Thymus (tissue), 11 donors: Measurements from ENCODE around the gene GREM2. TPM values are rescaled to one million over a fixed set of nuclear protein-coding genes. Genes with fewer than 3 reads are reported as not detected.

Experiments used
- DNase-seq, 9 donors: peaks; one replicate each; pipeline ENCODE4 v3.0.0-alpha.2; 2013; ENCODE audit warnings: low spot score in 9 of 9, low read depth in 6 of 9, missing footprints in 1 of 9
- H3K27ac ChIP-seq, 2 donors: one replicate each; pipeline ENCODE4 v1.5.1; 2013; ENCODE audit warnings: control low read depth in 1 of 2, low read depth in 1 of 2, low read length in 1 of 2, mild to moderate bottlenecking in 1 of 2, moderate library complexity in 1 of 2
- H3K27me3 ChIP-seq, 2 donors: one replicate each; pipeline ENCODE4 v1.5.1; 2013; ENCODE audit warnings: low read length in 1 of 2; ENCODE audit not compliant: control insufficient read depth in 2 of 2, insufficient read depth in 1 of 2
- H3K36me3 ChIP-seq, 2 donors: one replicate each; pipeline ENCODE4 v1.5.1; 2013; ENCODE audit warnings: low read length in 1 of 2, mild to moderate bottlenecking in 1 of 2, moderate library complexity in 1 of 2; ENCODE audit not compliant: control insufficient read depth in 2 of 2, insufficient read depth in 2 of 2
- H3K4me1 ChIP-seq, 2 donors: one replicate each; pipeline ENCODE4 v1.5.1; 2013; ENCODE audit warnings: low read length in 2 of 2; ENCODE audit not compliant: control insufficient read depth in 2 of 2, insufficient read depth in 2 of 2
- H3K4me3 ChIP-seq, 2 donors: one replicate each; pipeline ENCODE4 v1.5.1; 2013; ENCODE audit warnings: low read length in 2 of 2, control low read depth in 1 of 2, mild to moderate bottlenecking in 1 of 2
- H3K9me3 ChIP-seq, 2 donors: one replicate each; pipeline ENCODE4 v1.5.1; 2013; ENCODE audit warnings: low read length in 1 of 2, mild to moderate bottlenecking in 1 of 2; ENCODE audit not compliant: control insufficient read depth in 2 of 2, insufficient read depth in 1 of 2
- WGBS: extraction: QIAGEN DNeasy Blood & Tissue Kit; methylation state at CpG from one replicate; pipeline ENCODE4 v1.1.7; 2013; 5-methylcytosine and 5-hydroxymethylcytosine counted together
- polyA plus RNA-seq: library from polyadenylated mRNA; stranded (reverse); fragments of 200-250 nt; gene quantifications from one replicate; pipeline ENCODE4 v1.2.3, GENCODE V29; 2013
- total RNA-seq: library from RNA; stranded (reverse); fragments of 120-200 nt; gene quantifications from one replicate; pipeline ENCODE4 v1.2.4, GENCODE V29; 2013
- donor health status: healthy.

The GREM2 gene
- total and polyA plus RNA-seq, 2 donors = 0.09 TPM; not detected in 1

- no peak overlapping the region for H3K4me3 ChIP-seq
- no peaks in the 10 kb centered on the region for H3K27me3 ChIP-seq
- no peak for DNase-seq
- H3K9me3 ChIP-seq = no peaks in the 10 kb centered on the region
- no peak overlapping the region for H3K27ac ChIP-seq
- no peaks in the 10 kb centered on the region for H3K4me1 ChIP-seq
- no peaks in the 10 kb centered on the region for H3K36me3 ChIP-seq
These were observed 144.1 kb downstream of the GREM2 start for GRCh38 chr1:240467895-240468294.

DNA sequence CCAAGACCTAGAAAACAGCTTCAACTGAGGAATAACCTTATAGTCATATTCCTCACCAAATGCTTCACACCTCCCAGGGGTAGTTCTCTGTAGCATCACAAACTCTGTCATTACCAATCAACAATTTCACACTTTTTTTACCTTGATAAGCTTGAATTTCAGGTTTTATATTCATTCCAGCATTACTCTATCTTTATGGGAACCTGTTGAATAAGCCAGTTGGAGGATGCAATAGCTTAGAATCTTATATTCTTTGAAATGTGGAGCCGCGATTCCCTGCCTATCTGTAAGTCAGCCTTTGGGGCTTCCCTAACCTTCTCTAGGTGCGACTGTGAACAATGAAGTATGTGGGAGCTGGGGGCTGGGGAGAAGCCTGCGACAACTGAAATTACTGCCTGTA lies 145.4 kb downstream of the GREM2 start:
- DNase-seq = no peak
- Histone ChIP-seq H3K9me3 (no peaks in the 10 kb centered on the region), H3K4me1 (no peaks in the 10 kb centered on the region), H3K36me3 (no peaks in the 10 kb centered on the region), H3K4me3 (no peak overlapping the region), H3K27me3 (no peaks in the 10 kb centered on the region), H3K27ac (no peak overlapping the region)
- 90% methylated on average over 4 of the region's 4 CpGs for WGBS

- Histone ChIP-seq H3K27me3 (no peaks in the 10 kb centered on the region), H3K4me1 (no peaks in the 10 kb centered on the region), H3K27ac (no peak overlapping the region), H3K36me3 (no peaks in the 10 kb centered on the region), H3K9me3 (no peaks in the 10 kb centered on the region), H3K4me3 (no peak overlapping the region)
- no peak for DNase-seq
- WGBS = 35% methylated on average over 6 of the region's 6 CpGs
These were observed 146.4 kb downstream of the GREM2 start for GRCh38 chr1:240465531-240465940.

DNA sequence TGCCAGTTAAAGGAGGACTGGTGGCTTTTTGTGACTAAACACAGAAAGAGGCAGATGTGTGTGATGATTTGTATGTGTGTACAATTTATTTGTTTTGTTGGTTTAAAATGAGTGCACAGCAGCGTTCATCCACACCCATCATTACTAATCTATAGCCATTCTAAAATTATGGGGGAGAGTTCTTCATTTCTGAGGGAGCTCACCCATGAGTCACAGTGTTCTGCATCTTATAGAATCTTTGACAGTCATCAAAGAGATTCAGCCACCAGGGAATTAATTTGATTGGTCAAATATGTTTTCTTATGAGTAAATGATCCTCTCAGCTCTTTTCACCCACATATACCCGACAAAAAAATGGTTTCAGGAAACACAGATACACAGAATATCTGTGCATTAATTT lies 147.9 kb downstream of the GREM2 start:
- no peaks in the 10 kb centered on the region for H3K27me3 ChIP-seq
- no peaks in the 10 kb centered on the region for H3K9me3 ChIP-seq
- no peak overlapping the region for H3K4me3 ChIP-seq
- WGBS = 86% methylated on average over 2 of the region's 2 CpGs
- no peak for DNase-seq
- H3K27ac ChIP-seq = no peak overlapping the region
- H3K36me3 ChIP-seq = no peaks in the 10 kb centered on the region
- H3K4me1 ChIP-seq = no peaks in the 10 kb centered on the region

GRCh38 chr1:240462766-240463395 lies 149.1 kb downstream of the GREM2 start:
- whole genome bisulfite sequencing = 88% methylated on average over 7 of the region's 7 CpGs
- Histone ChIP-seq H3K27ac (no peak overlapping the region), H3K36me3 (no peaks in the 10 kb centered on the region), H3K4me1 (no peaks in the 10 kb centered on the region), H3K27me3 (no peaks in the 10 kb centered on the region), H3K4me3 (no peak overlapping the region), H3K9me3 (no peaks in the 10 kb centered on the region)
- DNase-seq = no peak

DNA sequence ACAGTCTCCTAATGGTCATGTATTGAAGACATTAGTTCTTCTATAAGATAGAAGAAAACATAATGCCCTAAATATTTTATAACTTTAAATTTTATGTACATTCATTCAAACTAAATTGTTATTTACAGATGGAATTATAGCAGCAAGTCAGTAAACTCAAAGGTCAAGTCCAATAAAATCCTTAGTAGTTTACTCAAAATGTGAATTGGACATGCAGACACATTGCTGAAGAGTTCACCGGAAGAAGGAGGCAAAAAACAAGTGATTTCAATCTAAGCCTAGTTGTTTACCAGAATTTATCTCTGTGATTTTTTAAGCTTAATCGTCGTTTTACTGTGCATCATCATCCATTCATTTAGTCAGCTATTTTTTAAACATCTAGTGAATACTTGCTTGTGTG lies 149.7 kb downstream of the GREM2 start:
- 93% methylated on average over 3 of the region's 3 CpGs for WGBS
- Histone ChIP-seq H3K36me3 (no peaks in the 10 kb centered on the region), H3K4me3 (no peak overlapping the region), H3K9me3 (no peaks in the 10 kb centered on the region), H3K27me3 (no peaks in the 10 kb centered on the region), H3K27ac (no peak overlapping the region), H3K4me1 (no peaks in the 10 kb centered on the region)
- DNase-seq = no peak

GRCh38 chr1:240457203-240457602 lies 154.8 kb downstream of the GREM2 start:
- Histone ChIP-seq H3K4me1 (no peaks in the 10 kb centered on the region), H3K9me3 (no peaks in the 10 kb centered on the region), H3K36me3 (no peaks in the 10 kb centered on the region), H3K27me3 (no peaks in the 10 kb centered on the region), H3K27ac (no peak overlapping the region), H3K4me3 (no peak overlapping the region)
- 91% methylated on average over 5 of the region's 5 CpGs for WGBS
- no peak for DNase-seq

- no peak overlapping the region for H3K4me3 ChIP-seq
- no peaks in the 10 kb centered on the region for H3K9me3 ChIP-seq
- no peak for DNase-seq
- 72% methylated on average over 7 of the region's 7 CpGs for WGBS
- no peak overlapping the region for H3K27ac ChIP-seq
- H3K36me3 ChIP-seq = no peaks in the 10 kb centered on the region
- H3K27me3 ChIP-seq = no peaks in the 10 kb centered on the region
- no peaks in the 10 kb centered on the region for H3K4me1 ChIP-seq
These were observed 156.6 kb downstream of the GREM2 start for GRCh38 chr1:240455228-240455821.

DNA sequence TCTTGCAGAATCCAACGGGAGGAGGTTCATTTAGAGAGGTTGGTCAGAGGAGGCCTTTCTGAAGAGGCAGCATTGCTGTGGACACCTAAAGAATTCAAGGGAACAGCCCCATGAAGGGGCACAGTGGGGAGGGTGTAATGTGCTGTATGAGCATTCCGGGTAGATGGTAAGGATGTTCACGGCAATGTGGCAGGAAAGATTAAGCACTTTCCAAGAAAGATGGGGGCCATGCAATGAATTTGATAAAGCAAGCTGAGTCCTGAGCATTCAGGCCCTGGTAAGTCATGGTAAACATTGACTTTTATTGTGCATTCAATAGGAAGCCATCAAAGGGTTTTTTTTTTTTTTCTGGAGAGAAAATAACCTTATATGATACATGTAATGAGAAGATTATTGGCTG lies 166.6 kb downstream of the GREM2 start:
- H3K9me3 ChIP-seq = no peaks in the 10 kb centered on the region
- H3K36me3 ChIP-seq = no peaks in the 10 kb centered on the region
- H3K27ac ChIP-seq = no peak overlapping the region
- H3K4me1 ChIP-seq = no peaks in the 10 kb centered on the region
- no peaks in the 10 kb centered on the region for H3K27me3 ChIP-seq
- WGBS = 92% methylated on average over 3 of the region's 3 CpGs
- no peak for DNase-seq
- H3K4me3 ChIP-seq = no peak overlapping the region
